CMK (cell line): ENCODE measurements around the gene MAN2B1.

Source experiments
- DNase-seq: peaks from one replicate; pipeline ENCODE4 v3.0.0-alpha.2; 2010; ENCODE audit warnings: low read depth

MAN2B1 gene

DNA sequence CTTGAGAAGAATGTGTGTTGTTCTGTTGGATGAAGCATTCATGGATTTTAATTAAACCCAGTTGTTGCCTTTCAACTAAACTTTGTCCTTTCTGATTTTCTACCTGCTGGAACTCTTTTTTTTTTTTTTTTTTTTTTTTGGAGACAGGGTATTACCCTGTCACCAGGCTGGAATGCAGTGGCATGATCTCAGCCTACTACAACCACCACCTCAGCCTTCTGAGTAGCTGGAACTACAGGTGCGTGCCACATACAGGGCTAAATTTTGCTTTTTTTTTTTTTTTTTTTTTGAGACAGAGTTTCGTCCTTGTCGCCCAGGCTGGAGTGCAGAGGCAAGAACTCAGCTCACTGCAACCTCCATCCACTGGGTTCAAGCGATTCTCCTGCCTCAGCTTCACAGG is 48.9 kb downstream of the MAN2B1 start:
- DNase-seq: no peak

DNA sequence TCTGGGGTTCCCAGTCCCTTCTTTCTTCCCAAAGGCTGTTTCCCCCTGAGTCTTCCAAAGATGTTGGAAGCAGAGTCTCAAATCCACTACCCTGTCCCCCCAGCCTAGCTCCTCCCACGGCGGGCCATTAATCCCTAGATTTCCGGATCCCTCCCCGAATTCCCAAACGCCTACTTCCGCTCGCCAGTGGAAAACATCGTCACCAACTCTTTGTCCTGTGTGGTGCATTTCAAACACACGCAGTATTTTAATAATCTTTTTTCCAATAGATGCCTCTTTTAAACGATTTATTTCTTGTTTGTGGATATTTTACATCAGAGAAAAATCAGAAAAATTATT is 55.2 kb downstream of the MAN2B1 start:
- DNase-seq: no peak

DNA sequence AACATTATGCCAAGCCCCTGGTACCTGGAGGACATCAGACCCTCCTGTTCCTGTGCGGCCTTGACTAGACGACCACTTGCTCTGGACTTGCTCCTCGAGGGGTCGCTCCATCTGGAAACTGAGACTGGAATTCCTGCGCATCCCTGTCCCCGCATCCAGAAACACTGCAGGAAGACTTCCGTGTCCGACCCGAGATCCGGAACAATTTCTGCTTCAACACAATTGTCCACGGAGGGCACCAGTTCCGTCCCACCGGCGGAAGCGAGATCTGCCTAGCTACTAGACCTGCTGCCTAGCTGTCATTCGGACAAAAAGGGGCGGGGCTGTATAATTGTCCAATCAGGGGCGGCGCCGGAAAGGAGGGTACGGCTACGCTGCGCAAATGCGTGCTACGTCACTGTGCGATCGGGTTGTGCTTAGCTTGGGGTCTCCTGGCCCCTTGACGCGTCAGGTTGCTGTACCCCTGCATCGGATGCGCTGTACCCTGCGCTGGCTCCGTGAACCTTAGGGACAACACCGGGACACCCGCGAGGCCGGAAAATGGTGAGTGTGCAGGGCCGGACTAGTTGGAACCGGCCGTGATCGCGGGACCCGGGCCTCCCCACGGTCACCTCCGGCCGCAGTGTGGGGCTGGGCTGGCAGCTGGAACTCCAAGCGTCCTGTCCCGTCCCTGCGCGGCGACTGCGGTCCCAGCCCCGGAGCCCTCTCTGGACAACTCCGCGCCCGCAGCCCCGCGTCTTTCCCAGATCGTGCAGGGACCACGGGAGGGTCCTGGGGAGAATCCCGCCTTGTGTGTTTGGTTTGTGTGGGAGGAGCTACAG is 55.8 kb downstream of the MAN2B1 start, which contains the start of the genes ZNF490 and ZNF791:
Gene ZNF490 (minus strand): TSS at position 274 of the 821 bp plus-strand sequence. CDS start 133 bp downstream, at position 141.
Gene ZNF791 (plus strand): TSS at position 381 of the 821 bp plus-strand sequence. CDS start 160 bp downstream, at position 541.
- DNase-seq: peak; percentile 95

DNA sequence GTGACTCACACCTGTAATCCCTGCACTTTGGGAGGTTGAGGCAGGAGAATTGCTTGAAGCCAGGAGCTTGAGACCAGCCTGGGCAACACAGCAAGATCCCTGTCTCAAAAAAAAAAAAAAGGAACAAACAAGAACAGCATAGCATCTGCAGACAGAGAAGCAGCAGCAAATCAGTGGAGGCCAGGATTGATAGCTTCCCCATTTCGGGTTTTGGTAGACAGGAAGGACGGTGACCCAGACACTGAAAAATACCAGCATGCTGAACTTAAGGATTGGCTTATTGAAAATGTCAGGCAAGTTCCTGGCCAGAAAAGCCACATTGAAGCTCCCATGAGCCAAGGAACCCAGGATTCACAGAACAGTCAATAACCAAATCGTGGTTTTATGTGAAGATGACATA is 58.9 kb downstream of the MAN2B1 start:
- no peak for DNase-seq

DNA sequence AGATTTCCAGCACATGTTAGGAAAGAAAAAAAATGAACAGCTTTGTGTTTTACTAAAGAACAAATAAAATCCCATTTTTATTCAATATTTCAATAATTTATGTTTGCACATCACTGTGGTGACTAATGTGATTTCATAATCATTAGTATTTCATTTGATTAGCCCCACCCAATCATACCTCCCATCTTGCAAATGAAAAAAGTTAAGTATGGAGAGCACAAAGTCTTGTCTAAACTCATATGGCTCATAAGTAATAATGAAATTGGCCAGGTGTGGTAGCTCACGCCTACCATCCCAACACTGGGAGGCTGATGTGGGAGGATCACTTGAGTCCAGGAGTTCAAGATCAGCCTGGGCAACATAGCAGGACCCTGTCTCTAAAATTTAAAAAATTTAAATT is 59.7 kb downstream of the MAN2B1 start:
- no peak for DNase-seq

DNA sequence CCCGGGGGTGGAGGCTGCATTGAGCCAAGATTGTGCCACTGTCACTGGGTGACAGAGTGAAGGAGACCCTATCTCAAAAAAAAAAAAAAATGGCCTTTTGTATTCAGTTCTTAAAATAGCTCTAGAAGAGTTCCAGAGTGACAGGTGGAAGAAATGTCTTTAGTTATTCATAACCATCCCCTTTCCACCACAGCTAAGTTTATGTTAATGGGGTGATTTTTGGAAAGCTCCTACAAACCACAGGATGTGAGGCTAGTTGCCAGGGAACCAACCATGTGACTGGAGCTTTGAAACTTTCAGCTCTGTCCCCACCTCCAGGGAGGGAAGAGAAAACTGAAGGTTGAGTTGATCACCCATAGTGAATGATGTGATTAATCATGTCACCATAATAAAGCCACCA is 62.8 kb downstream of the MAN2B1 start:
- no peak for DNase-seq

DNA sequence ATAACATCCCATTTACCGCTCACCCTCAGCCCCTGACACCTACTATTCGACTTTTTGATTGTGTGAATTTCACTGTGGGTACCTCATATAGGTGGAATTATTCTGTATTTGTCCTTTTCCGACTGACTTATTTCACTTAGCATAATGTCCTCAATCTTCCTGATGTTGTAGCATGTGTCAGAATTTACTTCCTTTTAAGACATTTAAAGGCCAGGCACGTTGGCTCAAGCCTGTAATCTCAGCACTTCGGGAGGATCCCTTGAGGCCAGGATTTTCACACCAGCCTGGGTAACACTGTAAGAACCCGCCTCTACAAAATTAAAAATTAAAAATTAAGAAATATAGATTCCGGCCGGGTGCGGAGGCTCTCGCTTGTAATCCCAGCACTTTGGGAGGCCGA is 68.9 kb downstream of the MAN2B1 start:
- DNase-seq: no peak

DNA sequence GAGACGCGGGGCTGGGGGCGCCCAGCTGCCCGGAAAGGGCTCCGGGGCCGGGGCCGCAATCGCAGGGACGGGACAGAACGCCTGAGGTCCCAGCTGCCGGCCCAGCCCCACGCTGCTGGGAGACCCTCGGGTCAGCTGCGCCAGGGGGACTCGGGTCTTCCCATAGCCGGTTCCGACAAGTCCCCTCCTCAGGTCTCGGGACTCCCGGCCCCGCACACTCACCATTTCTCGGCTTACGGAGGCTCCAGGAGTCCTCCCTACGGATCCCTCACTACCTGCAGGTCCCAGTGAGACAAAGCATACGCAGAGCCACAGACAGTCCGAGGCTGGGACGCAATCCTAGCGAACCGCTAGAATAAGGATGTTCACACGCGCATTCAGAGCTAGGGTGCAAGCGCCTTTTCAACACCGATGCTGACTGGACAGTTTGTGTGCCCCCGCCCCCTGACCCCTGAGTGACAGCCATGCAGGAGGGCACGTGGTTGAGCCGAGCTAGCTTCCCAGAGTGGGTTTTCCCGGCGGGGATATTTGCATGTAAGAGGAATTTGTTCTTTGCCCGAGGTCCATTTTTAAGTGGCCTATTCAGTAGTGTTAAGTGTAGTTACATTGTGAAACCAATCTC is 69.5 kb downstream of the MAN2B1 start:
- DNase-seq: no peak
